ENCODE results near the gene LARP4B. TPM values are rescaled to one million over a fixed set of nuclear protein-coding genes. Genes with fewer than 3 reads are reported as not detected.
"Not testable (repeated sequence)": the region's sequence is repeated elsewhere in the genome, so short reads cannot be mapped to it uniquely, and the experiment has no call there.

The LARP4B gene
- total RNA-seq, 1 donor from 2014 or later: 45.1 TPM

- DNase-seq (ENCODE audit: low read depth): no peak
These were observed 26.6 kb upstream of the LARP4B start for GRCh38 chr10:958106-958505.

- no peak for DNase-seq (ENCODE audit: low read depth)
These were observed 24.3 kb upstream of the LARP4B start for GRCh38 chr10:955820-956217.

- DNase-seq (ENCODE audit: low read depth): no peak
These were observed 23.8 kb upstream of the LARP4B start for GRCh38 chr10:955127-955819.

GRCh38 chr10:954396-954795 lies 22.9 kb upstream of the LARP4B start:
- no peak for DNase-seq (ENCODE audit: low read depth)

- DNase-seq (ENCODE audit: low read depth): no peak
These were observed 22.3 kb upstream of the LARP4B start for GRCh38 chr10:953836-954235.

GRCh38 chr10:949446-949845 lies 17.9 kb upstream of the LARP4B start:
- no peak for DNase-seq (ENCODE audit: low read depth)

- no peak for DNase-seq (ENCODE audit: low read depth)
These were observed 16.8 kb upstream of the LARP4B start for GRCh38 chr10:948347-948746.

GRCh38 chr10:947881-948280 lies 16.4 kb upstream of the LARP4B start:
- no peak for DNase-seq (ENCODE audit: low read depth)

GRCh38 chr10:947051-947450 lies 15.5 kb upstream of the LARP4B start:
- DNase-seq (ENCODE audit: low read depth): no peak

GRCh38 chr10:945778-946177 lies 14.3 kb upstream of the LARP4B start:
- no peak for DNase-seq (ENCODE audit: low read depth)

- DNase-seq (ENCODE audit: low read depth): no peak
These were observed 12.7 kb upstream of the LARP4B start for GRCh38 chr10:944034-944831.

- no peak for DNase-seq (ENCODE audit: low read depth)
These were observed 12.0 kb upstream of the LARP4B start for GRCh38 chr10:943334-944033.

GRCh38 chr10:938941-939678 lies 7.6 kb upstream of the LARP4B start:
- DNase-seq (ENCODE audit: low read depth): no peak

GRCh38 chr10:934746-935406 lies 3.4 kb upstream of the LARP4B start:
- peak; percentile 34 for DNase-seq (ENCODE audit: low read depth)

GRCh38 chr10:934165-934564 lies 2.7 kb upstream of the LARP4B start:
- not testable (repeated sequence) for DNase-seq (ENCODE audit: low read depth)

- DNase-seq (ENCODE audit: low read depth): no peak
These were observed 1.1 kb upstream of the LARP4B start for GRCh38 chr10:932589-932988.

- peak; percentile 56 for DNase-seq (ENCODE audit: low read depth)
These were observed 730 bp downstream of the LARP4B start for GRCh38 chr10:930625-931325.

GRCh38 chr10:929960-930624 lies 1.4 kb downstream of the LARP4B start:
- DNase-seq (ENCODE audit: low read depth): no peak

- DNase-seq (ENCODE audit: low read depth): peak; percentile 73
These were observed 4.4 kb downstream of the LARP4B start for GRCh38 chr10:927131-927530.

GRCh38 chr10:926075-926698 lies 5.3 kb downstream of the LARP4B start:
- no peak for DNase-seq (ENCODE audit: low read depth)

All from renal cortical epithelial cell (primary cell).